CD8-positive, alpha-beta memory T cell (primary cell): ENCODE results near the gene KLHL22. TPM values are rescaled to one million over a fixed set of nuclear protein-coding genes. Genes with fewer than 3 reads are reported as not detected.
"Not testable (repeated sequence)": the region's sequence is repeated elsewhere in the genome, so short reads cannot be mapped to it uniquely, and the experiment has no call there.

Experiments used
- CTCF ChIA-PET: fragments of 350-600 bp; sonication (Branson Sonifier 250); formaldehyde crosslinking; loops from one replicate; lab custom pipeline; 2021; ENCODE audit warnings: antibody characterized with exemption; lab: Charles Lee
- POLR2A ChIA-PET: fragments of 350-600 bp; sonication (Branson Sonifier 250); formaldehyde crosslinking; loops from one replicate; lab custom pipeline; 2021; ENCODE audit warnings: antibody characterized with exemption; lab: Charles Lee
- DNase-seq, 5 donors: peaks; one replicate each; pipeline versions ENCODE4 v3.0.0 to v3.0.0-alpha.2; 2020 to 2022; ENCODE audit warnings: mixed read lengths in 1 of 5
- H3K27ac ChIP-seq: one replicate; pipeline ENCODE4 v1.7.0; 2013; ENCODE audit warnings: low read depth, mild to moderate bottlenecking, low read length, moderate library complexity
- H3K27me3 ChIP-seq: 2 replicates; pipeline ENCODE4 v1.7.0; 2013; ENCODE audit warnings: low read length, mild to moderate bottlenecking; ENCODE audit not compliant: insufficient read depth, poor library complexity, severe bottlenecking
- H3K36me3 ChIP-seq: 2 replicates; pipeline ENCODE4 v1.7.0; 2013; ENCODE audit warnings: mild to moderate bottlenecking, low read length, moderate library complexity; ENCODE audit not compliant: insufficient read depth
- H3K4me1 ChIP-seq: 2 replicates; pipeline ENCODE4 v1.7.0; 2013; ENCODE audit warnings: mild to moderate bottlenecking, low read length, moderate library complexity; ENCODE audit not compliant: insufficient read depth
- H3K4me3 ChIP-seq: 2 replicates; pipeline ENCODE4 v1.7.0; 2013; ENCODE audit warnings: mild to moderate bottlenecking, low read length
- H3K9me3 ChIP-seq: 2 replicates; pipeline ENCODE4 v1.7.0; 2013; ENCODE audit warnings: mild to moderate bottlenecking, low read length
- H3K27ac Mint-ChIP-seq, 8 donors: one replicate each; pipeline ENCODE4 v1.8.0; 2020 to 2021; ENCODE audit warnings: mixed read lengths in 8 of 8, mild to moderate bottlenecking in 6 of 8, inconsistent platforms in 3 of 8, moderate library complexity in 3 of 8
- H3K27me3 Mint-ChIP-seq, 2 donors: one replicate each; pipeline ENCODE4 v1.8.0; 2020 to 2021; ENCODE audit warnings: mixed read lengths in 2 of 2, mild to moderate bottlenecking in 1 of 2, moderate library complexity in 1 of 2
- H3K36me3 Mint-ChIP-seq, 3 donors: one replicate each; pipeline ENCODE4 v1.8.0; 2020 to 2021; ENCODE audit warnings: mixed read lengths in 3 of 3, inconsistent platforms in 1 of 3, mild to moderate bottlenecking in 1 of 3
- H3K4me1 Mint-ChIP-seq, 3 donors: one replicate each; pipeline ENCODE4 v1.8.0; 2020 to 2021; ENCODE audit warnings: mixed read lengths in 3 of 3, inconsistent platforms in 1 of 3, mild to moderate bottlenecking in 1 of 3
- H3K4me3 Mint-ChIP-seq, 7 donors: one replicate each; pipeline ENCODE4 v1.8.0; 2020 to 2021; ENCODE audit warnings: mixed read lengths in 7 of 7, mild to moderate bottlenecking in 6 of 7, moderate library complexity in 4 of 7, inconsistent platforms in 2 of 7
- H3K9me3 Mint-ChIP-seq, 5 donors: one replicate each; pipeline ENCODE4 v1.8.0; 2020 to 2022; ENCODE audit warnings: mixed read lengths in 5 of 5, mild to moderate bottlenecking in 3 of 5, moderate library complexity in 2 of 5, inconsistent platforms in 1 of 5
- polyA plus RNA-seq: library from polyadenylated mRNA; unstranded; fragments of 300-500 nt; fragmentation: Illumina TruSeq; gene quantifications from one replicate; pipeline ENCODE4 v1.2.3, GENCODE V29; 2021
- total RNA-seq, 2 experiments: library from RNA; stranded (reverse); gene quantifications; one replicate each; pipeline ENCODE4 v1.2.3, GENCODE V29; 2021

Gene KLHL22
- total and polyA plus RNA-seq, 3 experiments from 2014 or later: 17.2 to 25.4 (median 17.6) TPM

DNA sequence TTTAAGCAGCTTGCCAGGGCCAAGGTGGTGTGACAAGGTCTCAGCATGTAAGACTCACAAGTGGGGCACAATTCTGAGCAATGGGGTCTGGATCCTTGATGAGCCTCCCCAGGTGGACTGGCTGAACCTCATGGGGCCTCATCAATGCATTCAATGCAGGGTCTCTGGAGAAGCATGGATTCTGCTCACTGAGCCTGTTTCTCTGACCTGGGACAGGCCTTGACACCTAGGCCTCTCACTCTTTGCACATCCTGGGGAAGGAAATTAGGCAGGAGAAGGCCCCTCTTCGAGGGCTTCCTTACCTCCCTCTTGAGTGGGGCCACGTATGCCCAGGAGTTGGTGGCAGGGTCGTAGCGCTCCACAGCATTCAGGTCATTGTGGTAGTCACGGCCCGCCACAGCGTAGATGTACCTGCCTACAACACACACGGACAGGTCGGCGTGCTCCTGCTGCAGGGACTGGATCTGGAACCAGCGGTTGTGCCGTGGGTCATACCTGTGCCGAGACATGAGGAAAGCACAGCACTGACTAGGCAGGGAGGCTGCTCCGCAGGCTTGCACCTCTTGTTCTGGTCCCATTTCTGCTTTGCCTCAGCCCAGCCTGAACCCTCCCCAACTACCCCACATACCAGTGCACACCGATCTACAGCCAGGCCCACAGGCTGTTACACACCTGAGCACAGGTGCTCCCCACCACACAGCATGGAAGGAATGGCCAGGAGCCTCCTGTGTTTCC, 37.9 kb downstream of the KLHL22 start:
- H3K4me1 ChIP-seq: peaks cover 19% of the 10 kb centered on the region
- Mint-ChIP-seq H3K27me3 (no peaks in the 10 kb centered on the region), H3K4me3 (no peak overlapping the region), H3K27ac (peak overlapping the region in 3 of 8 donors; percentile 5 to 12 (median 10)), H3K4me1 (peaks cover 28 to 39% (median 28%) of the 10 kb centered on the region in 3 donors), H3K36me3 (peaks cover 11 to 55% (median 18%) of the 10 kb centered on the region in 3 donors), H3K9me3 (no peaks in the 10 kb centered on the region)
- no peaks in the 10 kb centered on the region for H3K9me3 ChIP-seq
- ChIA-PET POLR2A (interaction anchor here (0.6 kb wide), 3 partner anchors 42 to 341 kb away, joined by 3 to 4 read pairs (median 3); partner anchors contain the start of gene TRMT2A), CTCF (interaction anchor here (1.1 to 2.6 kb wide), 6 partner anchors 10 to 106 kb away, joined by 3 to 8 read pairs (median 6); no protein-coding TSS in a partner anchor)
- no peak overlapping the region for H3K27ac ChIP-seq
- DNase-seq: no peak
- H3K36me3 ChIP-seq: peaks cover 12% of the 10 kb centered on the region
- H3K27me3 ChIP-seq: no peaks in the 10 kb centered on the region
- H3K4me3 ChIP-seq: no peak overlapping the region

DNA sequence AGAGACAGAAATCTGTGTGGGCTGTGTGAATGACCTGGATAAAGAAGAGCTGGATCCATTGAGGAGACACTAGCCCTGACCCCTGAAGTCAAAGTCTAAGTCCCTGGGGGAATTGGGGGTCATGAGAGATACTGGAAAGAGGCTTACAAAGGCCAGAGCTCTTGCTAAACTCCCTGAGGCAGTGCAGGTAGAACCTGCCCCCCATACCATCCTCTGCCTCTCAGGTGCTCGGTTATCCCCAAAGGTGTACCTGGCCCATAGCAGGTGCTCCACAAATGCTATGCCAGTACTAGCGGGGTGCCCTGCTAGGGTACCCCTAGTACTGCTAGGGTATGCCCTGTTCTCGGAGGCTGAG, 38.9 kb downstream of the KLHL22 start:
- Mint-ChIP-seq H3K4me3 (no peak overlapping the region), H3K27me3 (no peaks in the 10 kb centered on the region), H3K36me3 (peaks cover 11 to 63% (median 22%) of the 10 kb centered on the region in 3 donors), H3K4me1 (peaks cover 23 to 34% (median 24%) of the 10 kb centered on the region in 3 donors), H3K9me3 (no peaks in the 10 kb centered on the region), H3K27ac (peak overlapping the region in 4 of 8 donors; percentile 35 to 73 (median 46))
- Histone ChIP-seq H3K27ac (no peak overlapping the region), H3K4me1 (peaks cover 14% of the 10 kb centered on the region), H3K4me3 (no peak overlapping the region), H3K36me3 (peaks cover 12% of the 10 kb centered on the region), H3K27me3 (no peaks in the 10 kb centered on the region), H3K9me3 (no peaks in the 10 kb centered on the region)
- POLR2A ChIA-PET: interaction anchor here (0.5 kb wide), 1 partner anchor 28 kb away, joined by 3 read pairs; no protein-coding TSS in a partner anchor
- CTCF ChIA-PET: interaction anchor here (0.7 to 3.7 kb wide), 18 partner anchors 8 to 246 kb away, joined by 3 to 41 read pairs (median 4); no protein-coding TSS in a partner anchor
- no peak for DNase-seq

DNA sequence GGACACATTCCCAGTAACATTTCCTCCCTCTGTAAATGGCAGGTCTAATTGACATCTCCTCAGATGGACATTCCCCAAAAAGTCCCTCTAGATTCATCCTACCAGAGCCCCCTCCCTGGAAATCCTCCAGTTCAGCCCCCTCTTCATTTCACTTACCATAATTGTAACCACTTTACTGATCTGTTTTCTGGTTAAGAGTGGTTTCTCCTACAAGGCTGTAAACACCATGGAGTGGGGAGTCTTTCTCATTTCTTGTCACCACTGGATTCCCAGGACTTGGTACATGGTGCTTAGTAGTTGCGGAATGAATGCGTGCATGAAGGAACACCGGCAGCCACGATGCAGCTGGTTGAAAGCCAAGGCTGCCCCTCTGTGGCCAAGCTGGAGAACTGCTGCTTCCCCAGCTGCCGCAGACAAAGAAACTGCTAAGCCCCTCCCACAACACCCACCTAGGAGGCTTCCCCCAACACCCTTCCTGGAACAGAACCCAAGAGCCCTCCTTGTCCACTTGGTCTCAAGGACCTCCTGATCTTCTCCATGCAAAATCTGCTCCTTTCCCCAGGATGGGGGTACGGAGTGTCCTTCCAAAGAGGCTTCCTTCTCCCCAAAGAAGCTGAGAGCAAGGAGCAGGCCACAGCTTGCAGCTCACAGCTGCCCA, 39.4 kb downstream of the KLHL22 start:
- H3K4me1 Mint-ChIP-seq: peaks cover 23 to 34% (median 24%) of the 10 kb centered on the region in 3 donors
- ChIA-PET CTCF (interaction anchor here (0.7 to 3.7 kb wide), 19 partner anchors 9 to 246 kb away, joined by 3 to 41 read pairs (median 3); no protein-coding TSS in a partner anchor), POLR2A (interaction anchor here (0.5 to 0.6 kb wide), 2 partner anchors 27 to 88 kb away, joined by 3 read pairs; no protein-coding TSS in a partner anchor)
- Histone ChIP-seq H3K27ac (no peak overlapping the region), H3K27me3 (no peaks in the 10 kb centered on the region), H3K4me3 (no peak overlapping the region), H3K36me3 (peaks cover 12% of the 10 kb centered on the region), H3K4me1 (peaks cover 14% of the 10 kb centered on the region), H3K9me3 (no peaks in the 10 kb centered on the region)
- no peaks in the 10 kb centered on the region for H3K27me3 Mint-ChIP-seq
- peak overlapping the region in 5 of 8 donors; percentile 14 to 73 (median 42) for H3K27ac Mint-ChIP-seq
- peaks cover 11 to 68% (median 22%) of the 10 kb centered on the region in 3 donors for H3K36me3 Mint-ChIP-seq
- peak; percentile 57 to 82 (median 74) for DNase-seq
- H3K9me3 Mint-ChIP-seq: no peaks in the 10 kb centered on the region
- no peak overlapping the region for H3K4me3 Mint-ChIP-seq

DNA sequence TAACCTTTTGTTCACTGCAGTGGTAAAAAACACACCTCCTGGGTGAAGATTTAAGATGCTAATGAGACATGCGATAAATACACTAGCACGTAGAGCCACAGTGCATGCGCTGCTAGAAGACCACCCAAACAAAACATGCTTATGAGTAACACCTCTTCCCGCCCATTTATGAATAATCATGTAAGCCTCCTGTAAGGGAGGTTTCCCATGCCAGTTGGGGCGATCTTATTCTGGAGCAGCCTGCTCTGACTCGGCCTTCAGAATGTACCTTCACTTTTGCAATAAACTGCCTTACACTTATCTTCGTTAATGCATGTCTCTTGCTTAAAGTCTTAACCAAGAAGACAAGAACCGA, 39.9 kb downstream of the KLHL22 start:
- no peak overlapping the region for H3K4me3 Mint-ChIP-seq
- H3K9me3 ChIP-seq: no peaks in the 10 kb centered on the region

DNA sequence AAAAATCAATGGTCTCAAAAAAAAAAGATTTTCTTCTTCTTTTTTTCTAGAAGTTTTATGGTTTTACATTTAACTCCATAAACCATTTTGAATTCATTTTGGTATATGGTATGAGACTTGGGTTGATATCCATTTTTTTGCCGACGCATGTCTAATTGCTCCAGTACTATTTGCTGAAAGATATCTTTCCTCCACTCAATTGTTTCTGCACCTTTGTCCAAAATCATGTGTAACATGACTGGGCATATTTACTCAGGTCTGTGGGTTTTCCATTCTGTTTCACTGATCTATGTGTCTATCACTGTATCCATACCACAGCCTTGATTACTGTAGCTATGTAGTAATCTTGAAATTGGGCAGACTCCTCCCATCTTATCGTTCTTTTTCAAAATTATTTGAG, 42.4 kb downstream of the KLHL22 start:
- H3K4me1 Mint-ChIP-seq: peaks cover 9 to 17% (median 15%) of the 10 kb centered on the region in 3 donors
- no peak for DNase-seq
- no peak overlapping the region for H3K4me3 Mint-ChIP-seq
- ChIA-PET CTCF (interaction anchor here (0.6 to 1.1 kb wide), 2 partner anchors 43 to 235 kb away, joined by 3 read pairs; no protein-coding TSS in a partner anchor), POLR2A (no interaction called here)
- H3K4me1 ChIP-seq: peaks cover 14% of the 10 kb centered on the region
- H3K4me3 ChIP-seq: no peak overlapping the region
- peaks cover 0 to 59% (median 22%) of the 10 kb centered on the region in 3 donors for H3K36me3 Mint-ChIP-seq
- no peak overlapping the region for H3K27ac ChIP-seq
- H3K27me3 Mint-ChIP-seq: no peaks in the 10 kb centered on the region
- H3K9me3 Mint-ChIP-seq: no peaks in the 10 kb centered on the region
- no peaks in the 10 kb centered on the region for H3K27me3 ChIP-seq
- H3K27ac Mint-ChIP-seq: peak overlapping the region in 1 of 8 donors; percentile 29
- peaks cover 12% of the 10 kb centered on the region for H3K36me3 ChIP-seq
- H3K9me3 ChIP-seq: no peaks in the 10 kb centered on the region

More for the DNA sequence above, 39.9 kb downstream of the KLHL22 start:
- Histone ChIP-seq H3K4me3 (no peak overlapping the region), H3K36me3 (peaks cover 12% of the 10 kb centered on the region), H3K4me1 (peaks cover 14% of the 10 kb centered on the region), H3K27ac (no peak overlapping the region), H3K27me3 (no peaks in the 10 kb centered on the region)
- DNase-seq: no peak
- peaks cover 11 to 68% (median 22%) of the 10 kb centered on the region in 3 donors for H3K36me3 Mint-ChIP-seq
- POLR2A ChIA-PET: interaction anchor here (0.6 kb wide), 1 partner anchor 89 kb away, joined by 3 read pairs; no protein-coding TSS in a partner anchor
- peaks cover 20 to 30% (median 20%) of the 10 kb centered on the region in 3 donors for H3K4me1 Mint-ChIP-seq
- CTCF ChIA-PET: interaction anchor here (1.0 to 3.7 kb wide), 10 partner anchors 9 to 247 kb away, joined by 3 to 41 read pairs (median 4); no protein-coding TSS in a partner anchor
- no peaks in the 10 kb centered on the region for H3K9me3 Mint-ChIP-seq
- H3K27ac Mint-ChIP-seq: peak overlapping the region in 1 of 8 donors; percentile 72
- no peaks in the 10 kb centered on the region for H3K27me3 Mint-ChIP-seq

DNA sequence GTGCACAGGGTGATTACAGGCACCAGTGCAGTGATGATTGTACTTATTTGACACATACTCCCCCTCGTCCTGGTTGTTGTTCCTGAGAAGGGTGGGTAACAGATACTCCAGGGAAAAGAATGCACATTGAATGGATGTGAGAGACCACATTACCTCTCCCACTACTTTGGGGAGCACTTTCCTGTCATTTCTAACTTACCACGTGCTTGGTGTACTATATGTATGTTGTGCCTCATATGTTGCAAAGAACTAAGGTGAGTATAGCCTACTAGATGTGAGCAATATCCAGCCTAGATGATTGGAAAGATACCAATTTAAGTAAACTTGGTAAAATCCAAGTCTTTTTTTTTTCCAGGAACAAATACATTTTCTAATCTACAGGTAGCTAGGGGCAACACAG, 43.7 kb downstream of the KLHL22 start:
- Histone ChIP-seq H3K36me3 (peaks cover 6% of the 10 kb centered on the region), H3K27me3 (no peaks in the 10 kb centered on the region), H3K9me3 (no peaks in the 10 kb centered on the region), H3K4me3 (no peak overlapping the region), H3K4me1 (peaks cover 13% of the 10 kb centered on the region), H3K27ac (no peak overlapping the region)
- Mint-ChIP-seq H3K9me3 (no peaks in the 10 kb centered on the region), H3K4me3 (no peak overlapping the region), H3K27me3 (no peaks in the 10 kb centered on the region), H3K27ac (no peak overlapping the region), H3K36me3 (peaks cover 0 to 54% (median 23%) of the 10 kb centered on the region in 3 donors), H3K4me1 (peaks cover 9 to 15% (median 12%) of the 10 kb centered on the region in 3 donors)
- POLR2A ChIA-PET: no interaction called here
- CTCF ChIA-PET: no interaction called here
- DNase-seq: no peak

DNA sequence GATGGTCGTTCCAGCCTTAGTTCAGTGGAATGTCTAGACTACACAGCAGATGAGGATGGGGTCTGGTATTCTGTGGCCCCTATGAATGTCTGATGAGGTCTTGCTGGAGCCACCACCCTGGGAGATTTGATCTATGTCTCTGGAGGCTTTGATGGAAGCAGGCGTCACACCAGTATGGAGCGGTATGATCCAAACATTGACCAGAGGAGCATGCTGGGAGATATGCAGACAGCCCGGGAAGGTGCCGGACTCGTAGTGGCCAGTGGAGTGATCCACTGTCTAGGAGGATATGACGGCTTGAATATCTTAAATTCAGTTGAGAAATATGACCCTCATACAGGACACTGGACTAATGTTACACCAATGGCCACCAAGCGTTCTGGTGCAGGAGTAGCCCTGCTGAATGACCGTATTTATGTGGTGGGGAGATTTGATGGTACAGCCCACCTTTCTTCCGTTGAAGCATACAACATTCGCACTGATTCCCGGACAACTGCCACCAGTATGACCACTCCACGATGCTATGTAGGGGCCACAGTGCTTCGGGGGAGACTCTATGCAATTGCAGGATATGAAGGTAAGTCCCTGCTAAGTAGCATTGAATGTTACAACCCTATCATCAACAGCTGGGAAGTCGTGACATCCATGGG, 44.3 kb downstream of the KLHL22 start:
- H3K27ac ChIP-seq, H3K36me3 ChIP-seq, H3K4me3 Mint-ChIP-seq, H3K9me3 ChIP-seq, POLR2A ChIA-PET, H3K4me1 Mint-ChIP-seq, H3K27me3 Mint-ChIP-seq, H3K4me3 ChIP-seq, H3K9me3 Mint-ChIP-seq, H3K4me1 ChIP-seq, DNase-seq, H3K27ac Mint-ChIP-seq, CTCF ChIA-PET, H3K27me3 ChIP-seq: not testable (repeated sequence)
- H3K36me3 Mint-ChIP-seq: peaks cover 3 to 55% (median 28%) of the 10 kb centered on the region in 3 donors
